Cardiac fibroblast (primary cell): ENCODE data around the gene HMGXB4.

Experiments
- DNase-seq, 2 donors: peaks; one replicate each; pipeline versions ENCODE4 v3.0.0 to v3.0.0-alpha.2; 2010; ENCODE audit warnings: low read depth in 2 of 2
- H3K4me3 ChIP-seq, 2 donors: replicated peaks in 1 of 2; 1 replicate in 1 of 2; 2 replicates in 1 of 2; pipeline ENCODE4 v1.5.1; 2011; ENCODE audit warnings: low read depth in 2 of 2, low read length in 2 of 2, mild to moderate bottlenecking in 2 of 2, moderate library complexity in 1 of 2
- CTCF ChIP-seq: IDR thresholded peaks from one replicate; pipeline ENCODE4 v1.5.1; 2011; ENCODE audit warnings: low read depth, mild to moderate bottlenecking, low read length, inconsistent platforms

Gene HMGXB4

GRCh38 chr22:35215993-35216392, 41.3 kb upstream of the HMGXB4 start:
- no peak overlapping the region for H3K4me3 ChIP-seq
- no peak for TF ChIP-seq CTCF
- DNase-seq: no peak

- DNase-seq: no peak
- TF ChIP-seq CTCF: no peak
- no peak overlapping the region for H3K4me3 ChIP-seq
Measured at GRCh38 chr22:35217527-35217926, 39.8 kb upstream of the HMGXB4 start.

- no peak overlapping the region for H3K4me3 ChIP-seq
- TF ChIP-seq CTCF: no peak
- peak in 1 of 2 donors; percentile 52 for DNase-seq
Measured at GRCh38 chr22:35218079-35218478, 39.2 kb upstream of the HMGXB4 start.

GRCh38 chr22:35219012-35219411, 38.3 kb upstream of the HMGXB4 start:
- DNase-seq: peak; percentile 3 to 56
- no peak for TF ChIP-seq CTCF
- H3K4me3 ChIP-seq: no peak overlapping the region

GRCh38 chr22:35220221-35220620, 37.1 kb upstream of the HMGXB4 start:
- no peak overlapping the region for H3K4me3 ChIP-seq
- no peak for TF ChIP-seq CTCF
- no peak for DNase-seq

- DNase-seq: no peak
- no peak overlapping the region for H3K4me3 ChIP-seq
- no peak for TF ChIP-seq CTCF
Measured at GRCh38 chr22:35225010-35225409, 32.3 kb upstream of the HMGXB4 start.

- no peak for TF ChIP-seq CTCF
- no peak for DNase-seq
- no peak overlapping the region for H3K4me3 ChIP-seq
Measured at GRCh38 chr22:35226958-35227647, 30.2 kb upstream of the HMGXB4 start.
